GM12892 (cell line): Measurements from ENCODE around the gene SH3GL3.

ENCODE experiments used
- POLR2A ChIP-seq: IDR thresholded peaks from 2 replicates; pipeline ENCODE4 v1.6.1; 2011; ENCODE audit warnings: low read depth, low read length, control low read depth
- POLR2AphosphoS5 ChIP-seq: IDR thresholded peaks from 2 replicates; pipeline ENCODE4 v1.6.1; 2011; ENCODE audit warnings: low read depth, low read length, control low read depth
- TAF1 ChIP-seq: IDR thresholded peaks from 2 replicates; pipeline ENCODE4 v1.6.1; 2011; ENCODE audit warnings: low read depth, mild to moderate bottlenecking, control low read depth, low read length, borderline replicate concordance

DNA sequence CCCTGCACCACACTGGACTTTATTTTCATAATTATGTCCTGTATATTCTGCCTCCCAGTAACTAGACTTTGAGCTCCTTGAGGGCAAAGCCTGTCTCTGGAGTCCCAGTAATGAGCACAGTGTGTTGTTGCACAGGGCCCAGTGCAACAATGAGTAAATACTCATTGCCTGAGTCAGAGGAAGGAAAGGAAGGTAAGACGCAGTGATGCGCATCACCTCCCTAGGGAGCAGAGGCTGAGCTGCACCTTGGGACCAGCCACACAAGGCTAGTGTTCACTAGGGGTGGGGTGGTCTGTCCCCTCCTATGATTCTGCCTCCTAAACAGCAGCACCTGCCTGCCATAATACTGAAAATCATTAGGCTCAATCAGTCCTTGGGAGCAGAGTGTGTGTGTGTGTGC is 120.2 kb downstream of the SH3GL3 start:
- no peak for TF ChIP-seq TAF1
- no peak for TF ChIP-seq POLR2A
- TF ChIP-seq POLR2AphosphoS5, result no peak
